ENCODE data around the gene PLA2G2F. TPM values are rescaled to one million over a fixed set of nuclear protein-coding genes. Genes with fewer than 3 reads are reported as not detected.

PLA2G2F gene
- total and polyA plus RNA-seq, 9 of the 15 experiments (the other 6 are each of a cell fraction or from before 2014, with no cell fraction given), result not detected

GRCh38 chr1:20187813-20188454 is 48.8 kb downstream of the PLA2G2F start (continued):
- no peak for TF ChIP-seq ARHGAP35 (IDR thresholded peaks at IDR 0.05; ENCODE audit: partially characterized antibody)
- TF ChIP-seq ZNF347 (CRISPR knock-in tag; IDR thresholded peaks at IDR 0.05; ENCODE audit: low read depth), result no peak
- TF ChIP-seq HMGN3 (IDR thresholded peaks at IDR 0.05; ENCODE audit: borderline replicate concordance, extremely low read depth, insufficient read length, low read depth, low read length), result no peak
- TF ChIP-seq MTA2 (IDR thresholded peaks at IDR 0.05; ENCODE audit: low read depth), result peak; percentile 48; the same call in 1 of the 2 replicates
- TF ChIP-seq SMAD4 (CRISPR knock-in tag; conservative IDR thresholded peaks at IDR 0.05), result no peak; the same call in 1 of the 2 replicates
- no peak for TF ChIP-seq ZNF584 (CRISPR knock-in tag; IDR thresholded peaks at IDR 0.05; ENCODE audit: low read depth)
- no peak for TF ChIP-seq ZBTB8A (IDR thresholded peaks at IDR 0.05; ENCODE audit: partially characterized antibody)
- peak; percentile 31; the same call in 1 of the 2 replicates for TF ChIP-seq STAT6 (CRISPR knock-in tag; IDR thresholded peaks at IDR 0.05)
- TF ChIP-seq JUN (IDR thresholded peaks at IDR 0.05; ENCODE audit: borderline replicate concordance, low read depth, low read length), result 0 out of 2 replicates have a peak, but pooled peaks have one; percentile 7
- no peak for TF ChIP-seq JUN (CRISPR knock-in tag; IDR thresholded peaks at IDR 0.05; ENCODE audit: borderline replicate concordance)
- 0 out of 2 replicates have a peak, but pooled peaks have one; percentile 5 for TF ChIP-seq ZNF239 (CRISPR knock-in tag; IDR thresholded peaks at IDR 0.05)
- TF ChIP-seq ZNF384 (IDR thresholded peaks at IDR 0.05; ENCODE audit: low read depth, low read length), result no peak
- TF ChIP-seq ZNF395 (CRISPR knock-in tag; IDR thresholded peaks at IDR 0.05), result no peak
- TF ChIP-seq CREM (IDR thresholded peaks at IDR 0.05; ENCODE audit: low read depth), result peak; percentile 58; the same call in 1 of the 2 replicates
- no peak for TF ChIP-seq CBX8 (IDR thresholded peaks at IDR 0.05; ENCODE audit: borderline replicate concordance, extremely low read depth, low read depth, low read length, poor library complexity, severe bottlenecking)
- no peak for TF ChIP-seq MCM7 (IDR thresholded peaks at IDR 0.05)
- TF ChIP-seq MBD1 (CRISPR knock-in tag; IDR thresholded peaks at IDR 0.05), result no peak
- TF ChIP-seq CREB3 (tag; conservative IDR thresholded peaks at IDR 0.05; ENCODE audit: low read depth), result no peak
- TF ChIP-seq PHB2 (IDR thresholded peaks at IDR 0.05; ENCODE audit: low read depth), result no peak
- TF ChIP-seq GATAD2A (IDR thresholded peaks at IDR 0.05), result peak; percentile 72
- no peak for TF ChIP-seq XRCC3 (IDR thresholded peaks at IDR 0.05)
- TF ChIP-seq TAF9B (IDR thresholded peaks at IDR 0.05; ENCODE audit: partially characterized antibody), result peak; percentile 22

Data from K562 (cell line).